GM15510 (cell line): ENCODE measurements around the gene SPON2.

ENCODE experiments used
- POLR2A ChIP-seq: IDR thresholded peaks from 3 replicates; pipeline ENCODE4 v1.6.1; 2011; ENCODE audit warnings: borderline replicate concordance; ENCODE audit not compliant: insufficient read length; ENCODE audit errors: extremely low read depth

The SPON2 gene

DNA sequence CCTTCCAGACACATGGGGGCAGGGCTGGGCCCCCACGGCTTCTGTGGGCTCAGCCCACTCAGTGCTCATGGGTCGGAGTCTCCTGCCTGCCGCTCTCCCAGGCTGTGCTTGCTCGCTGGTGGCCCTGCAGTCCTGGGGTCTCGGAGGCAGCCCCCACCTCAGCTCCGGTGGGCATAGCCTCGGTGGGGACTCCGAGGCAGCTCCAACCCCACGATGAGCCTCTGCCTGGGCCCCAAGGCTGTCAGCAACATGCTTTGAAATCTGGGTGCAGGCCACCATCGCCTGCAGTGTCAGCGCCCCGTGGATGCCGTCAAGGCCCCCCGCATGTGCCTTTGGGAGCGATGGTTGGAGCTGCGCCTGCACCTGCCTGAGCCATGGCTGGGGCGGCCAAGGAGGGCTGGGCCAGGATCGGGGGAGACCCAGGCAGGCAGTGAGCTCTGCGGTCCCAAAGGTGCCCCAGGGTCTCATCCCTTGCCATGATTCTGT is 30.2 kb upstream of the SPON2 start:
- no peak for TF ChIP-seq POLR2A

DNA sequence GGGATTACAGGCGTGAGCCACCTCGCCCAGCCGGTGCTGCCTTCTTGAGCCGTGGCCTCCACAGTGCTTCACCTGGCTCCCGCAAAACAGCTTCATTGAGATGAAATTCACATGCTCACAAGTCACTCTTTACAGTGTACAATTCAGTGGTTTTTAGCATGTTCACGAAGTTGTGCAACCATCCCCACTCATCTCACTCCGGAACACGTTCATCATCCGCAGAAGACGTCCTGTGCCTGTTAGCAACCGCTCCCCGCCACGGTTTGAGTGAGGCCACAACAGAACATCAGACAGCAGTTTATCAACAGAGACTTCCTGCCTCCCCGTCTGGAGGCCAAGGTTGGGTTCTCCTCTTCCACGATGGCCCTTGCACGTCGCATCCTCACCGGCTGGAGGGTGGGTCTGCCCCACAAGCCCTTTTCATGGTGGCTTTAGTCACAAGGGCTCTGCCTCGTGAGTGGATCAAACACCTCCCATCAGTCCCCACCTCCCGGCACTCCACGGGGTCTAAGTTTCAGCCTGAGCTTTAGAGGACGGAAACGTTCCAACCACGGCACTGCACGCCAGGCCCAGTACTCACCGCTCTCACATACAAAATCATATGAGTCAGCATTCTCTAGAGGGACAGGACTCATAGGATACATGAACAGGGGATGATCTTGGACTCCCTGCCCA is 29.6 kb upstream of the SPON2 start:
- TF ChIP-seq POLR2A = no peak

DNA sequence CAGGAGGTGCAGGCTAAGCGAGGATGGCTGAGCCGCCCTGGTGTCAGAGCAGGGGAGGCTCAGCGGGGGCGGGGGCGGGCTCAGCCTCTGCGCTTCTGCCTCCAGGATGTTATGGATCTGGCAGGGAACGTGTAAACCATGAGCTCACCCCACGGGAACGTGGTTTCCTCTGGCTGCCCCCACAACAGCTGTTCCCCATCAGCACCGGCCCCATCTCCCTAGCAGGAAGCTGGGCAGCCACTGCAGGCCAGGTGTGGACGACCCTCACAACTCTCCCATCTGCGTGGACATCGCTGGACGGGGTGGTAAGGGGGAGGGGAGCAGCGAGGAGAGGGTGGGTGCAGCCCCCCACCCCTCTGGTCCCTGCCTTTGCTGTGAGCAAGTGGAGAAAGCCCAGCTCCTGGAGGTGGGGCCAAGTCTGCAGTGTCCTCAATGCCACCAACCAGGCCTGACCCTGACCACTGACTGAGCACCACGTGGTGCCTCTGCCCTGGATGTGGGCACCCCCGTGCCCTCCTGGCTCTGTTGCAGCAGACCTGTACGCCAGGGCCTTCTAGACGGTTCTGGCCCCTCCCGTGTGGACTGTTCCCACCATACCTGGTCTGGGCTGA is 28.1 kb upstream of the SPON2 start:
- peak; percentile 1 for TF ChIP-seq POLR2A

DNA sequence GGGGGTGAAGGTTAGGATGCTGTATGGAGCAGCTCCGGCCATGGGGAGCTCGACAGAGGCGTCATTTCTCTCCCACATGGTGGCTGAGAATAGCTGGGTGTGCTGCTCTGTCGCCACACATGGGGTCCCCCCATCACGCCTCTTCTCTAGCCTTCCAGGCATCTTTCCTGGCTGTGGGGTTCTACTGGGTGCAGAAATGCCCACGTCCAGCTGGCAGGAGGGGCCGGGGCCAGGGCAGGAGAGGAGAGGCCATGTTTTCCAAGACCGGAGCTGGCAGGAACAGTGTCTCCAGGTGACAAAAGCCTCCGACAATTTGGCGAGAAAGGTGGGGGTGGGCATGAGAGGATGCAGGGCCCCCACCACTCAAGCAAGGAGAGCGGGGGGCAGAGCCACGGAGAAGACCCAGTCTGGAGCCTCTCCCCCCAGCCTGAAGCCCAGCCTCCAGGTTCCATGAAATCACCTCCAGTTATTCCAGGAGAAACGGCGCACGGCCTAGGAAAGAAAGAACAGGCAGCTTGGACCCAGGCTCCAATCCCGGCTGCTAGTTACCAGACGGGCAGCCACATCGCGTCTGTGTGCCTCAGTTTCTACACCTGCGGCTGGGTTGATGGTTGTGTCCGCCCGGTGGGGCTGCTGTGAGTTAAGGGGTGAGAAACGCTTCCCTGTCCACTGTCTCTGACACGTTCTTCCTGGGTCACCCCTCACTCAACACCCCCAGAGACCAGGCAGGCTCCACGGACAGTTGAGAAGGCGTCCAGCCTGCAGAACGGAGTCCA is 27.4 kb upstream of the SPON2 start:
- no peak for TF ChIP-seq POLR2A

DNA sequence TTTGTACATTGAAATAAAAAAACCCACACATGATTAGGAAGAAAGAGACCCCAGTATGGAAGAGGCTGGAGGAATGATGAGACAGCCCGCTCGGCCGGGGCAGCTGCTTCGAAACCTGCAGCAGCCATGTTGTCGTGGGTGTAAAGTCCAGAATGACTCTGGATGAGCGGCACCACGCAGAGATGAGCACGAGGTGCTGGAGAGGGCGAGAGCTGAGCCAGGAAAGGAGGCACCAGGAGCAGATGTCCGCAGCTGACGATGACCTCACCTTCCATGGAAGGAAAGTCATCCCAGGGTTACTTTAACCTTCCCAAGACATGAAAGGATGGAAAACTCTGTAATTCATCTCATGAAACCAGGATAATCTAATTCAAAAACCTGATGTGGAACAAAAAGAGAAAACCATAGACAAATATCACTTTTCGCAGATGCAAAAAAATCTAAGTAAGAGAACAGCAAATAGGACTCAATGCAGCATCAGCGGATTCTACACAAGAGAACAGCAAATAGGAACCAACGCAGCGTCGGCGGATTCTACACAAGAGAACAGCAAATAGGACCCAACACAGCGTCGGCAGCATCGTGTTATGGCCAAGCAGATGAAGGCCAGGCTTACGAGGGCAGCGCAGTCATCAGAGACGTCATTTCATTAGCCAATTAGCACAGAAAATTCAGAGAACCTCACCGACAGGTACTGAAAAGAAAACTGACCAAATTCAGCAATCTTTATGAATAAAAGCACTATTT is 25.9 kb upstream of the SPON2 start:
- TF ChIP-seq POLR2A = no peak

DNA sequence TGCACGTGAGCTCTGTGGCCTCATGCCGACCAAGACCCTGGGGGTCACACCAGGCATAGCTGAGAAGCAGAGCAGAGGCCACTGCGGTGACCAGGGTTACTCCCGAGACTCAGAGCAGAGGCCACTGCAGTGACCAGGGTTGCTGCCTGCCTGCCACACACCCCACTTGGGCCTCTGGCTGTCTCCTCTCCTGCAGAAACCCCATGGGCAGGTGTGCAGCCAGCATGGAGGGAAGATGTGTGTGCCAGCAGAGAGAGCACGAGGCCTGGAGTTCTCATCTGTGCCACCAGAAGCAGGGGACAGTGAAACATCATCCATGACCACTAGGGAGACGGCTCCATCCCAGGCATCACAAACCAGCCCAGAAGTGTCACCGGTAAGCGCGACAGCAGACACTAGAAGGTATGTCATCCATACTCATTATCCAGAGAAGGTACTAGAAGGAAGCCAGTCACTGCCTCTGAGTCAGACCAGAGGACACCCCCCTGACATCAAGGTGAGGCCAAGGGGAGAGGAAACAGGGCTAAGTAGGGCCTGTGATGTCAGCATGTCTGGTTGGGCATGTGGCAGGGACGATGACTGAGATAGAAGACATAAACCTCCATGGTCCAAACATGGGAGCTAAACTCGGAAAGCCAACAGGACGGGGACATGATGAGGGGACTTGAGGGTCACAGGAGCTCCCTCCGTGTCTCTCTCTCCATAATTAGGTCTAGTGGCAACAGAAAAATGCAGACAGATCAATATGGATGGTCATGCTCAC is 24.2 kb upstream of the SPON2 start:
- no peak for TF ChIP-seq POLR2A

DNA sequence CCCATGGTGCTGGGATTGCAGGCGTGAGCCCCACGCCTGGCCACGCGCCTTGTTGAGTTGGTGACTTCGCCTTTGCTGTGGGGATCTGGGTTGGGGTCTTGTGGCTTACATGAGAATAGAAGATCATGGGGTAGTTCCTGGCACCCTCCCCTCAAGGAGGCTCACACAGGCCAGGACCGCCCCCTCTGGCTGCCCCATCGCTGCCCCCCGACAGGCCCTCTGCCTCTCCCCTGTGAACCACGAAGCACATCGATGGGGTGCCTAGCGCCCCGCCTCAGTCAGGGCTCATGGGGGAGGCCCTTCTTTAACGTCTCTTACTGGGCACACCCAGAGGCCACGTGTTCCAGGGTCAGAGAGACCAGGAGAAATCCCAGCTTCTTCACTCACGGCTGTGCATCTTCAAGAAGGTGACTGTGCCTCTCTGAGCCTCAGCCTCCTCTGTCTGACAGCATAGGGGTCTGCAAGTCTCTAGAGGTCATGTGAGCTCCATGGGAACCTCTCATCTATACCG is 23.6 kb upstream of the SPON2 start:
- TF ChIP-seq POLR2A = no peak

DNA sequence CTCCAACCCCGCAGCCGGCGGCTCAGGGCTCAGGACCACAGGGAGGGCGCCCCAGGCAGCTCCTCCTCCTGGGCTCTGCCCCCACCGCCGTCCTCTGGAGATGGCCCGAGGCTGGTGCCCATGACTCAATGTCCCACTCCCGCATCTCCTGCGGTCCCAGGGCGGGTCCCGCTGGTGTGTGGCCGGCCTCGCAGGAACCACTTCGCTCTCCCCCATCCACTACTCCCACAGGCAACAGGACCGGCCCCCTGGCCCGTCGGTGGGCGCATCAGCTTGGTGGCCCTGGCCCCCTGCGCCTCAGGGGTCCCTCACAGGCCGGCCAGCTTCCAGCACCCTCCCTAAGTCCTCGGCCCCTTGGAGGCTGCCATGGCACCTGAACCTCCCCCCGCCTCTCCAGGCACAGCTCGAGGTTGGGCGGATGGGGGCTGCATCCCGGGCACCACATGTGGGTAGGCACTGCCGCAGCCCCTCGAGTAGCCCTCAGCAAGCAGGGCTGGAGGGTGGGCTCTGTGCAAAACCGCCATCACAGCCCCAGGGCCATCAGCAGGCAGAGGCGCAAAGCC is 22.8 kb upstream of the SPON2 start:
- TF ChIP-seq POLR2A = no peak

DNA sequence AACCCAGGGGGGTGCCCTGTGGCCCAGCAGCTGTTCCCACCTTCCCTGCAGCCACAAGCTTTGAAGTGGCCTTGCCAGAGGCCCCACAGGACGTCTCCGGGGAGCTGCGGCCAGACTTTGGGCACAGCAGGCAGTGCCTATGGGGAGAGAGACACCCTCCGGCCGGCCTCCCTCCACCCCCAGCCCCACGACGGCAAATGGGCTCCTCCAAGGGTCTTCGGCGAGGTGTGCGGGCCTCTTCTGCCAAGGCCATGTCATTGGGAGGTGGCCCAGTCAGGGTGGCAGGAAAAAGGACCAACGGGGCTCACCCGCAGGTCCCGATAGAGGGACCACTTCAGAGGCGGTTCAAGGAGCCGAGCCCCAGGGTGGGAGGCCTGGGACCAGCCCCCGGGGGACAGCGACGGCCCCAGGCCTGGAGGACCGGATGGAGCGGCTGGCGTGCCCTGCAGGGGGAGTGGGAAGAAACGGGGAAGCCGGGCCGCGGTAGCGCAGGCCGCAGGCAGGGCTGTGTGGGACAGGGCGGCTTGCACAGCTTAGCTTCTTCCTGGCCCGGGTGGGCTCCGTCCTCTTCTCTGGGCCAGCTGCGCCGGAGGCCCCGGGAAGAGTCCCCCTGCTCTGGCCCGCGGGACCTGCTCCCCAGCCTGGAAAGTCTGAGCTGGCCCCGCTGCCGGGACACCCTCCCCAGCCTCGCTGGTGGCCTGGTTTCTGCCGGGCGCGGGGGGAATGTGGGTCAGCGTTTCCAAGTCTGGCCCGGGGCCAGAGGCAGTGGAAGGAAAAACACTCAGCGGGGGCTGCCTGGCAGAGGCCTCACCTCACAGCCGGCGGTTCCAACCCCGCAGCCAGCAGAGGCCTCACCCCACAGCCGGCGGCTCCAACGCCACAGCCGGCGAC is 21.9 kb upstream of the SPON2 start:
- TF ChIP-seq POLR2A = no peak

DNA sequence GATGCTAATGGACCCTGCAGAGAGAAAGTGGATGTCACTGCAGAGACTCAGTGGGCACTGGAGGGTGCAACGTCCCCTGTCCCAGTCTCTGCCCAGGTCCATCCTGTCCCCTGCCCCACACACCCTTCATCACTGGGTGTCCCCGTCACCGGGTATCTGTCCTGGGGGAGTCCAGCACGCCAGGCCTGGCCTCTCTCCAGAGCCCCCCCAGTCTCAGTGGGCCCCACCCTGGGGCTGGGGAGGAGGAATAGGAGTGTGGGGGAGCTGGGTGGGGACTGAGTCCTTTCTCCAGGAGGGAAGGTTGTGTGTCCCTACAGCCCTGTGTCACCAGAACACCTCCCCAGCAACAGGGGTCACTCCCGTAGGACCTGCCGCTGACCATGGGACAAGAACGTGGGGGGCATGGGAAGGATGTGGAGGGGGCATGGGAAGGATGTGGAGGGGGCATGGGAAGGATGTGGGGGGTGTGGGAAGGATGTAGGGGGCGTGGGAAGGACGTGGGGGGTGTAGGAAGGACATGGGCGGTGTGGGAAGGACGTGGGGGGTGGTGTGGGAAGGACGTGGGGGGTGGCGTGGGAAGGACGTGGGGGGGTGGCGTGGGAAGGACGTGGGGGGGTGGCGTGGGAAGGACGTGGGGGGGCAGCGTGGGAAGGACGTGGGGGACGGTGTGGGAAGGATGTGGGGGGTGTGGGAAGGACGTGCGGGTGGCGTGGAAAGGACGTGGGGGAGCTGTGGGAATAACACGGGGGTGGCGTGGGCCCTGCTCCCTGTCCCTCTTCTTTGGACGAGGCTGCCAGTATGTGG is 21.0 kb upstream of the SPON2 start:
- no peak for TF ChIP-seq POLR2A

DNA sequence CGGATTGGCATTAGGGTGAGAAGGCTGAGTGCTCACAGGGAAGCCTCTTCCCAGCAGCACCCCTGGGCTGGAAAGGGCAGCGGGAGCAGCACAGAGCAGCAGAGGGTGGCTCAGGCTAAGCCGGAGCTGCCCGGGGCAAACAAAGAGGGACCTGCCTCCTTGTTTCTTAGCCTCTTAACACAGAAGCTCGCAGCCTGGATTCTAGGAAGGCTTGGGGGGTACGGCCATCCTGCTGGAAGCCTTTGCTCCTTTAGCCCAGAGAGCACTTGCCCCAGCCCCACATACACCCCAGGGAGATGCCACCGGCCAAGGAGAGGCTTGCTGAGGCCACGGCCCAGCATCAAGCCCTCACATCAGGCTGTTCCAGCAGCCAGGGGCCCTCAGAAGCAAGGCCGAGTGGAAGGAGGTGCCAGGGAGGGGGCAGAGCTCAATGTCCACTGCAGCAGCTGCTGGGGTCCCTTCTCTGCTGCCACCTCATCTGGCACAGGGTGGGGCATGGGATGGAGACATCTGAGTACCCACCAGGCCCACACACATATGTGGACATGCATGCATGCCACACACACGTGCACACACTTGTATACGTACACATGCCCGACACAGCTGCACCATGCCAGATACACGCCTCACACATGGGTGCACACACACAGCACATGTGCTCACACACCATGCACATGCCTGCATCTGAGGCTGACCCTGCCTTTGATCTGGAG is 20.3 kb upstream of the SPON2 start:
- TF ChIP-seq POLR2A = no peak
